ENCODE measurements around the gene SLC7A11.
"Not testable (repeated sequence)": the region's sequence is repeated elsewhere in the genome, so short reads cannot be mapped to it uniquely, and the experiment has no call there.

SLC7A11 gene

GRCh38 chr4:138243369-138243768 is 1.2 kb upstream of the SLC7A11 start:
- DNase-seq (ENCODE audit: low read depth in 2 of 3, low spot score in 1 of 3), result no peak

- no peak for DNase-seq (ENCODE audit: low read depth in 2 of 3, low spot score in 1 of 3)
Observed at GRCh38 chr4:138242834-138243156, 646 bp upstream of the SLC7A11 start.

- no peak for DNase-seq (ENCODE audit: low read depth in 2 of 3, low spot score in 1 of 3)
Observed at GRCh38 chr4:138241281-138242075, 671 bp downstream of the SLC7A11 start.

GRCh38 chr4:138239491-138239890 is 2.7 kb downstream of the SLC7A11 start:
- no peak for DNase-seq (ENCODE audit: low read depth in 2 of 3, low spot score in 1 of 3)

- DNase-seq (ENCODE audit: low read depth in 2 of 3, low spot score in 1 of 3), result no peak
Observed at GRCh38 chr4:138238521-138239292, 3.4 kb downstream of the SLC7A11 start.

- not testable (repeated sequence) for DNase-seq (ENCODE audit: low read depth in 2 of 3, low spot score in 1 of 3)
Observed at GRCh38 chr4:138237132-138237531, 5.0 kb downstream of the SLC7A11 start.

GRCh38 chr4:138236037-138236436 is 6.1 kb downstream of the SLC7A11 start:
- DNase-seq (ENCODE audit: low read depth in 2 of 3, low spot score in 1 of 3), result no peak

- DNase-seq (ENCODE audit: low read depth in 2 of 3, low spot score in 1 of 3), result no peak
Observed at GRCh38 chr4:138235419-138235952, 6.7 kb downstream of the SLC7A11 start.

GRCh38 chr4:138234248-138234647 is 7.9 kb downstream of the SLC7A11 start:
- no peak for DNase-seq (ENCODE audit: low read depth in 2 of 3, low spot score in 1 of 3)

- DNase-seq (ENCODE audit: low read depth in 2 of 3, low spot score in 1 of 3), result no peak
Observed at GRCh38 chr4:138233313-138234034, 8.7 kb downstream of the SLC7A11 start.

GRCh38 chr4:138232364-138232763 is 9.8 kb downstream of the SLC7A11 start:
- no peak for DNase-seq (ENCODE audit: low read depth in 2 of 3, low spot score in 1 of 3)

GRCh38 chr4:138230048-138230447 is 12.1 kb downstream of the SLC7A11 start:
- DNase-seq (ENCODE audit: low read depth in 2 of 3, low spot score in 1 of 3), result no peak

GRCh38 chr4:138229160-138229559 is 13.0 kb downstream of the SLC7A11 start:
- no peak for DNase-seq (ENCODE audit: low read depth in 2 of 3, low spot score in 1 of 3)

- no peak for DNase-seq (ENCODE audit: low read depth in 2 of 3, low spot score in 1 of 3)
Observed at GRCh38 chr4:138226351-138226750, 15.8 kb downstream of the SLC7A11 start.

- DNase-seq (ENCODE audit: low read depth in 2 of 3, low spot score in 1 of 3), result no peak
Observed at GRCh38 chr4:138225477-138225876, 16.7 kb downstream of the SLC7A11 start.

- DNase-seq (ENCODE audit: low read depth in 2 of 3, low spot score in 1 of 3), result no peak
Observed at GRCh38 chr4:138224614-138225013, 17.5 kb downstream of the SLC7A11 start.

GRCh38 chr4:138223231-138223910 is 18.8 kb downstream of the SLC7A11 start:
- DNase-seq (ENCODE audit: low read depth in 2 of 3, low spot score in 1 of 3), result no peak

GRCh38 chr4:138222046-138222445 is 20.1 kb downstream of the SLC7A11 start:
- no peak for DNase-seq (ENCODE audit: low read depth in 2 of 3, low spot score in 1 of 3)

GRCh38 chr4:138218976-138219375 is 23.2 kb downstream of the SLC7A11 start:
- DNase-seq (ENCODE audit: low read depth in 2 of 3, low spot score in 1 of 3), result no peak

- DNase-seq (ENCODE audit: low read depth in 2 of 3, low spot score in 1 of 3), result no peak
Observed at GRCh38 chr4:138217567-138217966, 24.6 kb downstream of the SLC7A11 start.

- no peak for DNase-seq (ENCODE audit: low read depth in 2 of 3, low spot score in 1 of 3)
Observed at GRCh38 chr4:138216272-138216867, 25.8 kb downstream of the SLC7A11 start.

Measured in stimulated activated CD4-positive, alpha-beta T cell treated with anti-CD3 and anti-CD28 coated beads, Interleukin-12 subunit alpha, Interleukin-12 subunit beta, amount 100 ng/mL, for 48 hours (primary cell).